Thyroid gland (tissue), 4 donors: Measurements from ENCODE around the gene ZNF516. TPM values are rescaled to one million over a fixed set of nuclear protein-coding genes. Genes with fewer than 3 reads are reported as not detected.

Source experiments
- DNase-seq, 2 donors: peaks; one replicate each; pipeline ENCODE4 v3.0.0-alpha.2; 2019
- H3K27ac ChIP-seq, 3 donors: fragments of 200-600 bp; sonication (generic); 1 replicate in 2 of 3; 2 replicates in 1 of 3; pipeline ENCODE4 v1.5.1; 2016 to 2019; ENCODE audit warnings: mild to moderate bottlenecking in 1 of 3, moderate library complexity in 1 of 3
- H3K27me3 ChIP-seq: fragments of 200-600 bp; sonication (generic); one replicate; pipeline ENCODE4 v1.5.1; 2019
- H3K36me3 ChIP-seq, 2 donors: fragments of 200-600 bp; sonication (generic); one replicate each; pipeline ENCODE4 v1.5.1; 2016 to 2019
- H3K4me1 ChIP-seq, 2 donors: fragments of 200-600 bp; sonication (generic); one replicate each; pipeline ENCODE4 v1.5.1; 2017 to 2019
- H3K4me3 ChIP-seq, 3 donors: fragments of 200-600 bp; sonication (generic); replicated peaks in 1 of 3; 1 replicate in 2 of 3; 2 replicates in 1 of 3; pipeline ENCODE4 v1.5.1; 2016; ENCODE audit warnings: mild to moderate bottlenecking in 1 of 3
- H3K9me3 ChIP-seq: fragments of 200-600 bp; sonication (generic); one replicate; pipeline ENCODE4 v1.5.1; 2017
- POLR2A ChIP-seq, 2 donors: fragments of 450-650 bp; IDR thresholded peaks; one replicate each; pipeline ENCODE4 v1.6.1; 2017; ENCODE audit warnings: antibody characterized with exemption in 2 of 2, mild to moderate bottlenecking in 2 of 2, moderate library complexity in 1 of 2
- WGBS, 2 donors: methylation state at CpG; one replicate each; pipeline ENCODE4 v1.1.5; 2017; 5-methylcytosine and 5-hydroxymethylcytosine counted together
- intact Hi-C: fragments of 100-400 bp; cut with DNase I; formaldehyde crosslinking; loops from one replicate; pipeline ENCODE4 v1.15.1; 2023
- total RNA-seq, 4 donors: library from RNA; depleted of rRNA; stranded (reverse); fragments of >200 nt; gene quantifications; one replicate each; pipeline ENCODE4 v1.2.3, GENCODE V29; 2016
- TF ChIP-seq, protein P1 (sequence below), 6 experiments: fragments of 200-600 bp in 3 of 6; fragments of 450-650 bp in 3 of 6; sonication (generic) in 3 of 6; IDR thresholded peaks; one replicate each; pipeline ENCODE4 v1.5.1; 2016 to 2019; ENCODE audit warnings: antibody characterized with exemption in 6 of 6, mild to moderate bottlenecking in 2 of 6, inconsistent platforms in 1 of 6, moderate library complexity in 1 of 6

ZNF516 gene
- total RNA-seq, 4 donors from 2014 or later, result 25.4 to 44.8 (median 28.6) TPM

DNA sequence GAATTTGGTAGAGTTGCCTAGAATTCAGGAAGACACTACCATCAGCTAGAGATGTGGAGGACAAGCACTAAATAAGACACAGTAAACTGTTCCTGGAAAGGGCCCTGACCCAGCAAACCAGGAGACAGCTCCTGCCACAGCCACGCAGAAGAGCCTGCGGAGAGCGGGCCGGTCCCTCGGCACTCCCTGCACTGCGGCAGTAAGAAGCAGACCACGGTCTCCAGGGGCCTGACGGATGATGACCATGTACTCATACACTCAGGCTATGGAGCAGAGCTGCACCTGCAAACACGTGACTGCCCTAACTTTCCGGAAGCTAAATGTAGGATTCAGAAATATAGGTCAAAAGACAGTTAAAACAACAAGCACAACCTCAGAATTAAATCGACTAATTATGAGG is 72.9 kb downstream of the ZNF516 start:
- H3K4me1 ChIP-seq, result peaks cover 35 to 36% of the 10 kb centered on the region in 2 donors
- no peaks in the 10 kb centered on the region for H3K27me3 ChIP-seq
- peak overlapping the region; percentile 79 to 91 (median 87) for H3K27ac ChIP-seq
- 56 to 61% methylated on average over 11 of the region's 11 CpGs for WGBS, 2 donors
- no peaks in the 10 kb centered on the region for H3K9me3 ChIP-seq
- H3K4me3 ChIP-seq, result no peak overlapping the region
- TF ChIP-seq, protein P1, sequence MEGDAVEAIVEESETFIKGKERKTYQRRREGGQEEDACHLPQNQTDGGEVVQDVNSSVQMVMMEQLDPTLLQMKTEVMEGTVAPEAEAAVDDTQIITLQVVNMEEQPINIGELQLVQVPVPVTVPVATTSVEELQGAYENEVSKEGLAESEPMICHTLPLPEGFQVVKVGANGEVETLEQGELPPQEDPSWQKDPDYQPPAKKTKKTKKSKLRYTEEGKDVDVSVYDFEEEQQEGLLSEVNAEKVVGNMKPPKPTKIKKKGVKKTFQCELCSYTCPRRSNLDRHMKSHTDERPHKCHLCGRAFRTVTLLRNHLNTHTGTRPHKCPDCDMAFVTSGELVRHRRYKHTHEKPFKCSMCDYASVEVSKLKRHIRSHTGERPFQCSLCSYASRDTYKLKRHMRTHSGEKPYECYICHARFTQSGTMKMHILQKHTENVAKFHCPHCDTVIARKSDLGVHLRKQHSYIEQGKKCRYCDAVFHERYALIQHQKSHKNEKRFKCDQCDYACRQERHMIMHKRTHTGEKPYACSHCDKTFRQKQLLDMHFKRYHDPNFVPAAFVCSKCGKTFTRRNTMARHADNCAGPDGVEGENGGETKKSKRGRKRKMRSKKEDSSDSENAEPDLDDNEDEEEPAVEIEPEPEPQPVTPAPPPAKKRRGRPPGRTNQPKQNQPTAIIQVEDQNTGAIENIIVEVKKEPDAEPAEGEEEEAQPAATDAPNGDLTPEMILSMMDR (IDR thresholded peaks at IDR 0.05), result no peak
- TF ChIP-seq POLR2A (IDR thresholded peaks at IDR 0.05), result no peak
- no peaks in the 10 kb centered on the region for H3K36me3 ChIP-seq
- DNase-seq, result no peak
- intact Hi-C loops, result no loop called here

DNA sequence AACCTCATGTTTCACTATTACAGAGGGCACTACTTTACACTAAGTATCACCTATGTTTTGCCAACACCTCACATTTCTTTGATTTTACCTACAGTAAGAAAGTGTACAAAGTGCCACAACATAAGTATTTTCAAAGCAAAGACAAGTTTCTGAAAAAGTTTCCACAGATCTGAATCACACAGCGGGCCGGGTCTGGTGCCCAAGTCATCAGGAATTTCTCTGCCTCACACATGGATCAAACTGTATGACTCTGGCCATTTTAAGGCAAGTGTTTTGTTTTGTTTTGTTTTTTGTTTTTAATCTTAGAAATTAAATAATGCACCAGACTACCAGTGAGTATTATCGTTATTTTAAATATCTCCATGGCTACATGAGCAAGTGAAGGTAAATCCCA is 73.4 kb downstream of the ZNF516 start:
- DNase-seq, result peak; percentile 38 to 45
- intact Hi-C loops, result no loop called here
- no peak for TF ChIP-seq POLR2A (IDR thresholded peaks at IDR 0.05)
- TF ChIP-seq, protein P1 (IDR thresholded peaks at IDR 0.05), result no peak
- Histone ChIP-seq H3K4me3 (no peak overlapping the region), H3K9me3 (no peaks in the 10 kb centered on the region), H3K27me3 (no peaks in the 10 kb centered on the region), H3K4me1 (peaks cover 37 to 40% of the 10 kb centered on the region in 2 donors), H3K27ac (peak overlapping the region; percentile 79 to 91 (median 87)), H3K36me3 (no peaks in the 10 kb centered on the region)
- 49 to 51% methylated on average over 3 of the region's 3 CpGs for WGBS, 2 donors

DNA sequence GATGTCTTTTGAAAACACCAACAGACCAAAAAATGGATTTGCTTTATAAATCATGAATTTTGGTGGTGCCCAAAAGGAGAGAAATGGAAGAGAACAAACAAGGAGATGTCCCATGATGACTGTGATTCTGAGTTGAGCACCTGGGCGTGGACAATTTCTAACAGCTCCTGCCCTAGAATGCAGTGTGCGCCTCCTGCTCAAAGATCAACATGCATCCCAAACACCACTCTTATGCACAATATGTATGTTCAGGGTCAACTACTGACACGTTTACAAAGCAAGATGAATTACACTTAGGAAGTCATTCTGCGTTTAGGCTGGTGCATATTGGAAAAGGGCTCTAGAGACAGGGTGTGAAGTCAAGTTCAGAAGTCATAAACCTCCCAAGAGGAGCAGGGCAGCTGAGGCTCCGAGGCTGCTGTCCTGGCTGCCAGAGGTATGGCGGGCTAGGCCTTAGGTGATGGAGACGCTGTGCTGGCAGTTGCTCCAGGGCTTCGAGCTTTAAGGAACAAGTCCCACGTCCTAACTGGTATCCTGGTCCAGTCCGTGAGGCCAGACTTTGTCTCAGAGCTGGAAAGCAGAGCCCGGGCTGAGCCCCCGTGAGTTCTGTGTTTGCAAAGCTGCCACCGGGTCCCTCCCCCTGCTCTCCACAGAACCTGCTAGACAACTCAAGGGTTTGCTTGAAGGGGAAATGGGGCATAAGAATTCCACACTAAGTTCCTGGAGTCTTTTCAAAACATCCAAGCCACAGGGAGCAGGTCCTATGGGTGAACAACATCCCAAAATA is 74.0 kb downstream of the ZNF516 start:
- H3K9me3 ChIP-seq, result no peaks in the 10 kb centered on the region
- no peak overlapping the region for H3K4me3 ChIP-seq
- peaks cover 39 to 44% of the 10 kb centered on the region in 2 donors for H3K4me1 ChIP-seq
- intact Hi-C loops, result no loop called here
- DNase-seq, result peak; percentile 90
- WGBS, 2 donors, result 41 to 51% methylated on average over 10 to 13 of the region's 13 CpGs
- H3K36me3 ChIP-seq, result no peaks in the 10 kb centered on the region
- peak overlapping the region; percentile 79 to 91 (median 87) for H3K27ac ChIP-seq
- no peaks in the 10 kb centered on the region for H3K27me3 ChIP-seq
- TF ChIP-seq, protein P1 (IDR thresholded peaks at IDR 0.05), result no peak
- TF ChIP-seq POLR2A (IDR thresholded peaks at IDR 0.05), result peak in 1 of 2 donors; percentile 64

DNA sequence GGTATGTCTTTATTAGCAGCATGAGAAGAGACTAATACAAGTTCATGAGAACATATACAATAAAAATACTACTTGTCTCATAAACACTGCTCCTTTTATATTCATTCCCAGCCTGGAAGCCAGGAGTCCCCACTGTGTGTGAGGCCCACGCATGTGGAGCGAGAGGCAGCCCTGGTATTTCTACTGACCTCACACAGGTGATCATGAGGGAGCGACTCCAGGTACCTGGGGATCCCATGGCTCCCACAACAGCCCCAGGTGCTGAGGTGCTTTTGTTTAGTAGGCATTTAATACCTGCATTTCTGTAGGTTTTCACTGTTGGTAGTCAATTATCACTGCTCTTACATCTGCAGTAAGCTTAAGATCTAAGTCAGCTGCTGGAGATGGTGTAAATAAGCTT is 75.2 kb downstream of the ZNF516 start:
- 94 to 100% methylated on average over 3 of the region's 3 CpGs for WGBS, 2 donors
- no peaks in the 10 kb centered on the region for H3K36me3 ChIP-seq
- no peak for DNase-seq
- H3K4me3 ChIP-seq, result no peak overlapping the region
- no peaks in the 10 kb centered on the region for H3K9me3 ChIP-seq
- H3K27me3 ChIP-seq, result no peaks in the 10 kb centered on the region
- H3K4me1 ChIP-seq, result peaks cover 46 to 49% of the 10 kb centered on the region in 2 donors
- TF ChIP-seq, protein P1 (IDR thresholded peaks at IDR 0.05), result no peak
- H3K27ac ChIP-seq, result peak overlapping the region in 2 of 3 donors; percentile 87 to 91
- intact Hi-C loops, result no loop called here

DNA sequence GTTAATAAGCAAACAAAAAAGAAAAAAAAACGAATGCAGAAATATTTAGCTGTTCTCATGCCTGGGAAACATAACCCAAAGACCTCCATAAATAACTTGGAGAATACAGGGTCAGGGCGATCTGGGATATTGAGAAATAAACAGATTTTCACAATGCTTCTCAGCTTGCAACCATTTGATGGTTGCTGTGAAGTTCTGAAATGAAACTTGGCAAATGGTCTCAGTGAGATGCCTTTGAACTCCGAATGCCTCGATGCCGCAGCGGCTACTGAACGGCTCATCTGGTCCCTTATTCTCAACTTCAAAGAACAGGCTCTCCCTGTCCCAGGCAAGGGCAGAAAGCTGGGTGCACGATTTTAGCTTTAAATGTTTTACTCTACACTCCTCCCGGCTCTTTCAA is 78.1 kb downstream of the ZNF516 start:
- Histone ChIP-seq H3K27me3 (no peaks in the 10 kb centered on the region), H3K36me3 (no peaks in the 10 kb centered on the region), H3K9me3 (no peaks in the 10 kb centered on the region), H3K4me1 (peaks cover 43 to 46% of the 10 kb centered on the region in 2 donors), H3K4me3 (no peak overlapping the region), H3K27ac (peak overlapping the region in 2 of 3 donors; percentile 14 to 46)
- WGBS, 2 donors, result 17 to 34% methylated on average over 9 of the region's 9 CpGs
- no peak for TF ChIP-seq POLR2A (IDR thresholded peaks at IDR 0.05)
- TF ChIP-seq, protein P1 (IDR thresholded peaks at IDR 0.05), result no peak
- intact Hi-C loops, result no loop called here
- DNase-seq, result peak; percentile 44 to 56
